ENCODE measurements around the gene CAMK2B. TPM values are rescaled to one million over a fixed set of nuclear protein-coding genes. Genes with fewer than 3 reads are reported as not detected.

The CAMK2B gene
- total RNA-seq, 1 donor from 2014 or later = 0.09 TPM

DNA sequence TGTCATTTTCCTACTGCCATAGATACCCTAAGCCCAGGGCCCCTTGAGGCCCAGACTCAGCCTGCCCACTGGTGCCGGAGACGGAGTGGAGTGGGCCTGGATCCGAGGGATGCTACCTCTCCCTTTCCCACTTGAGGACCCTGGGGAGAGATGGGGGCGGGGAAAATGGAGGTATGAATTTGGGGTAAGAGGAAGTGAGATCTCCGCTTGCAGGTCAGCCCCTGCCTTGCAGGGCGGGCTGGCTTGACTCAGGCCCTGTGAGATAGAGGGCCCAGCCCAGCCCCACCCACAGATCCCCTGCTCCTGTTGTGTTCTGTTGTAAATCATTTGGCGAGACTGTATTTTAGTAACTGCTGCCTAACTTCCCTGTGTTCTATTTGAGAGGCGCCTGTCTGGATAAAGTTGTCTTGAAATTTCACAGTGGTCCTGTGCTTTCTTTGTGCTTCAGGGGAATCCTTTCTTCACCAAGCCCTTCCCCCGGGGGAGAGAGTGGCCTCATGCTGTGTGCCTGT, 111.5 kb downstream of the CAMK2B start:
- Mint-ChIP-seq H3K27ac (peak overlapping the region; percentile 74), H3K4me1 (peaks cover 41% of the 10 kb centered on the region), H3K36me3 (peaks cover 11% of the 10 kb centered on the region), H3K27me3 (ENCODE audit: insufficient read depth, low read depth) (peaks cover 7% of the 10 kb centered on the region), H3K4me3 (no peak overlapping the region), H3K9me3 (no peaks in the 10 kb centered on the region)
- H3K79me2 ChIP-seq (ENCODE audit: low read depth) = no peaks in the 10 kb centered on the region
- peak overlapping the region; percentile 48 for H3K4me2 ChIP-seq
- no peaks in the 10 kb centered on the region for H4K20me1 ChIP-seq (ENCODE audit: low read depth)
- H3F3A ChIP-seq (ENCODE audit: low read depth) = peaks cover 21% of the 10 kb centered on the region
- H2AFZ ChIP-seq (replicated peaks) = no peak overlapping the region
- H3K4me1 ChIP-seq = peaks cover 39% of the 10 kb centered on the region
- H3K9ac ChIP-seq = no peak overlapping the region
- no peaks in the 10 kb centered on the region for H3K36me3 ChIP-seq
- no peak overlapping the region for H3K4me3 ChIP-seq
- DNase-seq (ENCODE audit: low spot score) = no peak
- peak overlapping the region; percentile 53 for H3K27ac ChIP-seq
- no peaks in the 10 kb centered on the region for H3K9me3 ChIP-seq (ENCODE audit: low read depth)
- H3K27me3 ChIP-seq = no peaks in the 10 kb centered on the region
- no peak for TF ChIP-seq EZH2phosphoT487 (IDR thresholded peaks at IDR 0.05)
- TF ChIP-seq EZH2 (IDR thresholded peaks at IDR 0.05) = no peak
- TF ChIP-seq, protein P1, sequence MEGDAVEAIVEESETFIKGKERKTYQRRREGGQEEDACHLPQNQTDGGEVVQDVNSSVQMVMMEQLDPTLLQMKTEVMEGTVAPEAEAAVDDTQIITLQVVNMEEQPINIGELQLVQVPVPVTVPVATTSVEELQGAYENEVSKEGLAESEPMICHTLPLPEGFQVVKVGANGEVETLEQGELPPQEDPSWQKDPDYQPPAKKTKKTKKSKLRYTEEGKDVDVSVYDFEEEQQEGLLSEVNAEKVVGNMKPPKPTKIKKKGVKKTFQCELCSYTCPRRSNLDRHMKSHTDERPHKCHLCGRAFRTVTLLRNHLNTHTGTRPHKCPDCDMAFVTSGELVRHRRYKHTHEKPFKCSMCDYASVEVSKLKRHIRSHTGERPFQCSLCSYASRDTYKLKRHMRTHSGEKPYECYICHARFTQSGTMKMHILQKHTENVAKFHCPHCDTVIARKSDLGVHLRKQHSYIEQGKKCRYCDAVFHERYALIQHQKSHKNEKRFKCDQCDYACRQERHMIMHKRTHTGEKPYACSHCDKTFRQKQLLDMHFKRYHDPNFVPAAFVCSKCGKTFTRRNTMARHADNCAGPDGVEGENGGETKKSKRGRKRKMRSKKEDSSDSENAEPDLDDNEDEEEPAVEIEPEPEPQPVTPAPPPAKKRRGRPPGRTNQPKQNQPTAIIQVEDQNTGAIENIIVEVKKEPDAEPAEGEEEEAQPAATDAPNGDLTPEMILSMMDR (IDR thresholded peaks at IDR 0.05) = no peak

DNA sequence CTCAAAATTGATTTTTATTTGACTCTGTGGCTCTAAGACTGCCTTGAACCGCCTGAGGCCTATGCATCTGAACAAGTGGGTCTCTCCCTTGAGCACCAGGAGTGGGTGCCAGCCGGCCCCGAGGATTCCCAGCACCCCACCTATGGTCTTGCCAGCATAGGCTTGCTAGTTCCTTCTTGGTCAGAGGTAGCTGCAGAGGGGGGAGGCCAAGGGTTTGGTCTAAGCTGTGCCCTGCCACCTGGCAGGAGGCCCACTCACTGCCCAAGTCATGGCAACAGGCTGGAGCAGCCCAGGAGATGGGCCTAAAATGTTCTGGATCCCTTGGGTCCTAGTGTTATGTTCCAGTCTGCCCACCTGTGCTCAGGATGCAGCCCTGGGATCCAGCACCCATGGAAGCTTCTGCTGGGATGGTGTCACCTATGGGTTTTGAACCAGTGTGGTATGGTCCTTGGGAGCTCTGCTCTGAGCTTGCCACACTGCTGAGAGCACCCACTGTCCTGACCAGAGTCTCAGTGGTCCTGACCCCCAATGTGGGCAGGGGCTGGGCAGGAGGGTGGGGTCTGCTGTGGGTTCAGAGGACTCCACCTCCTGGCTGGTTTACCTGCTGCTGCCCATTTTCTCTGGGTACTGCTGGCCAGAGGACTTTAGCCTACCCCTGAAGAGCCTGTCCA, 112.1 kb downstream of the CAMK2B start:
- H3K36me3 ChIP-seq = no peaks in the 10 kb centered on the region
- no peaks in the 10 kb centered on the region for H3K9me3 Mint-ChIP-seq
- no peaks in the 10 kb centered on the region for H4K20me1 ChIP-seq (ENCODE audit: low read depth)
- peaks cover 15% of the 10 kb centered on the region for H3K36me3 Mint-ChIP-seq
- H3F3A ChIP-seq (ENCODE audit: low read depth) = peaks cover 15% of the 10 kb centered on the region
- no peaks in the 10 kb centered on the region for H3K27me3 ChIP-seq
- no peaks in the 10 kb centered on the region for H3K79me2 ChIP-seq (ENCODE audit: low read depth)
- H2AFZ ChIP-seq (replicated peaks) = no peak overlapping the region
- no peak overlapping the region for H3K4me3 Mint-ChIP-seq
- peak overlapping the region; percentile 53 for H3K27ac ChIP-seq
- DNase-seq (ENCODE audit: low spot score) = no peak
- H3K4me2 ChIP-seq = no peak overlapping the region
- H3K4me3 ChIP-seq = no peak overlapping the region
- no peak overlapping the region for H3K27ac Mint-ChIP-seq
- peaks cover 5% of the 10 kb centered on the region for H3K27me3 Mint-ChIP-seq (ENCODE audit: insufficient read depth, low read depth)
- no peaks in the 10 kb centered on the region for H3K9me3 ChIP-seq (ENCODE audit: low read depth)
- peaks cover 35% of the 10 kb centered on the region for H3K4me1 Mint-ChIP-seq
- TF ChIP-seq, protein P1 (IDR thresholded peaks at IDR 0.05) = no peak
- no peak for TF ChIP-seq EZH2 (IDR thresholded peaks at IDR 0.05)
- no peak for TF ChIP-seq EZH2phosphoT487 (IDR thresholded peaks at IDR 0.05)
- H3K4me1 ChIP-seq = peaks cover 34% of the 10 kb centered on the region
- no peak overlapping the region for H3K9ac ChIP-seq

DNA sequence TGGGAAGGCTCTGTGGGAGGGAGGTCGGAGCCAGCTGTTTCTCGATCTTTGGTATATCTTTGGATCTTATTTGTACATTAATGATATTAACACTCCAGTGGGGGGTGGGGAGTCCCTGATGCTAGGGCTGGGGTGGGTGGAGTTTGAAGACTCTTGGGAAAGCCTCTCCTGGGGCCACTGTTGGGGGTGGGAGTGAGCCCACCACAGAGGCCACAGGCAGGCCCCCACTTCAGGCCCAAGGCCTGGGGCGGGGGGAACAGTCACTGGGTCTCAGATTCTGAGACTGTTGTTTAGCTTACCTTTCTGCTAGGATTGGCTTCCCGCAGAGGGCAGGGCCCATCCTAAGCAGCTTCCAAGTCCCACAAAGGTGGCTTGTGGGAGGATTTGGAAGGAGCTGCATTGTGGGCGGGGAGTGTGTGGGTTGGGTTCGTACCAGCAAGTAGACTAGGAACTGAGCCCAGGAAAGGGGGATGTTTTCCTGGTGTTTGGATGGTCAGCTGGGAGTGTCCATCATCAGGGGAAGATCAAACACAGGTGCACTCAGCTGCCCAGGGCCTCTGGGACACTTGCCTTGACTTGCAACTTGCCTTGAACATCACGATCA, 112.7 kb downstream of the CAMK2B start:
- H3K4me1 Mint-ChIP-seq = peaks cover 29% of the 10 kb centered on the region
- Histone ChIP-seq H4K20me1 (ENCODE audit: low read depth) (no peaks in the 10 kb centered on the region), H3K27ac (peak overlapping the region; percentile 21), H3K4me3 (no peak overlapping the region), H3K27me3 (no peaks in the 10 kb centered on the region), H3K9ac (no peak overlapping the region), H3K9me3 (ENCODE audit: low read depth) (no peaks in the 10 kb centered on the region), H2AFZ (replicated peaks) (no peak overlapping the region), H3K36me3 (no peaks in the 10 kb centered on the region), H3K4me1 (peaks cover 27% of the 10 kb centered on the region), H3K79me2 (ENCODE audit: low read depth) (no peaks in the 10 kb centered on the region), H3F3A (ENCODE audit: low read depth) (peaks cover 12% of the 10 kb centered on the region), H3K4me2 (no peak overlapping the region)
- H3K36me3 Mint-ChIP-seq = peaks cover 17% of the 10 kb centered on the region
- H3K4me3 Mint-ChIP-seq = no peak overlapping the region
- no peaks in the 10 kb centered on the region for H3K9me3 Mint-ChIP-seq
- no peak for TF ChIP-seq EZH2phosphoT487 (IDR thresholded peaks at IDR 0.05)
- no peak for DNase-seq (ENCODE audit: low spot score)
- peaks cover 5% of the 10 kb centered on the region for H3K27me3 Mint-ChIP-seq (ENCODE audit: insufficient read depth, low read depth)
- no peak overlapping the region for H3K27ac Mint-ChIP-seq

- Histone ChIP-seq H3K4me1 (peaks cover 21% of the 10 kb centered on the region), H3K27ac (peak overlapping the region; percentile 21), H4K20me1 (ENCODE audit: low read depth) (no peaks in the 10 kb centered on the region), H3F3A (ENCODE audit: low read depth) (peaks cover 12% of the 10 kb centered on the region), H3K4me2 (peak overlapping the region; percentile 3), H2AFZ (replicated peaks) (no peak overlapping the region), H3K36me3 (no peaks in the 10 kb centered on the region), H3K4me3 (no peak overlapping the region), H3K27me3 (no peaks in the 10 kb centered on the region), H3K79me2 (ENCODE audit: low read depth) (no peaks in the 10 kb centered on the region), H3K9ac (peak overlapping the region; percentile 42), H3K9me3 (ENCODE audit: low read depth) (no peaks in the 10 kb centered on the region)
- TF ChIP-seq EZH2 (IDR thresholded peaks at IDR 0.05) = no peak
- Mint-ChIP-seq H3K9me3 (no peaks in the 10 kb centered on the region), H3K4me3 (no peak overlapping the region), H3K27me3 (ENCODE audit: insufficient read depth, low read depth) (peaks cover 5% of the 10 kb centered on the region), H3K4me1 (peaks cover 26% of the 10 kb centered on the region), H3K36me3 (peaks cover 17% of the 10 kb centered on the region), H3K27ac (no peak overlapping the region)
- DNase-seq (ENCODE audit: low spot score) = no peak
Measured at GRCh38 chr7:44212018-44212417, 113.4 kb downstream of the CAMK2B start.
